ENCODE data around the gene ZNF606.

DNA sequence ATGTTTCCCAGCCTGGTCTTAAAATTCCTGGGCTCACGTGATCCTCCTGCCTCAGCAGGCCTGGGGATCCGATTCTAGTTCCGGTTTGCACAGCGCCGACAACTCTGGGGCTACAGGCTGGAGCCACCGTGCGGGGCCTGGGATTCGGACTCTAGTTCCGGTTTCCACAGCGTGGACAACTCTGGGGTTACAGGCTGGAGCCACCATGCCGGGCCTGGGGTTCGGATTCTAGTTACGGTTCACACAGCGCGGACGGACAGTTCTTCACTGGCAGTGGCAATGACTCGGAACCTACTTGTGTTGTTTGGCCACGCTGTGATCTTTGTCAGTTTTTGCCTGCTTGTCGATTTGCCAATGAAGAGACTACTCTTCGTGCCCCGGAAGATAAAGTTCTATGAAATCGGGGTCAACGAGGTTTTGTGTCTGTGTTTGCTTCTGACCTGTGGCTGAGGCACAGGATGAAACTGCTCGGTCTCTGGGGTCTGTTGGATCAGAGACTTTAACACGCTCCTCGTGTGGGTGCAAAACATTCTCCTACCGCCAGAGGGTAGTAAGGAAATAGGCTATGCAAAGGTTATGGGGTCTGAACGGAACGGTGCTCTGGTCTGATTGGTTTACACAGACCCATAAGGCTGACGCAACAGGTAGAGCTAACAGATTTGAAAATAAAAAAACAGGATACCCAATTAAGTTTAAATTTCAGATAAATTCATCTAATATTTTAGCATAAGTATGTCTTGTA, 19.1 kb upstream of the ZNF606 start:
- peak; percentile 65 to 83 (median 73) for TF ChIP-seq CTCF (IDR thresholded peaks at IDR 0.05)
- no peak for TF ChIP-seq POLR2A (IDR thresholded peaks at IDR 0.05)

Measured in uterus (tissue), 2 donors.